B cell (primary cell): ENCODE data around the gene POLD1. TPM values are rescaled to one million over a fixed set of nuclear protein-coding genes. Genes with fewer than 3 reads are reported as not detected.
A peak's percentile ranks its signal among the peaks of the same experiment; 100 is the strongest.

Source experiments
- ATAC-seq: fragments of 200-7000 bp; cut with Tn5 transposase; one replicate; pipeline ENCODE4 v1.10.0; 2021; ENCODE audit warnings: low read depth, mild to moderate bottlenecking, moderate number of reproducible peaks, moderate library complexity
- CTCF ChIA-PET: fragments of 350-600 bp; sonication (Branson Sonifier 250); formaldehyde crosslinking; loops from one replicate; lab custom pipeline; 2021; ENCODE audit warnings: antibody characterized with exemption, inconsistent platforms; lab: Charles Lee
- POLR2A ChIA-PET: fragments of 350-600 bp; sonication (Branson Sonifier 250); formaldehyde crosslinking; loops from one replicate; lab custom pipeline; 2021; ENCODE audit warnings: antibody characterized with exemption; lab: Charles Lee
- DNase-seq: peaks from one replicate; pipeline ENCODE4 v3.0.0; 2013
- H2AFZ ChIP-seq: 2 replicates; pipeline ENCODE4 v1.6.1; 2012; ENCODE audit warnings: mild to moderate bottlenecking, low read depth, low read length; ENCODE audit not compliant: insufficient read depth, poor library complexity, severe bottlenecking
- H3K27ac ChIP-seq, 2 donors: 1 replicate in 1 of 2; 2 replicates in 1 of 2; pipeline ENCODE4 v1.5.1; 2012 to 2013; ENCODE audit warnings: low read length in 2 of 2, mild to moderate bottlenecking in 2 of 2, moderate library complexity in 1 of 2
- H3K27me3 ChIP-seq, 4 experiments: fragments of 200-600 bp in 1 of 4; sonication (generic) in 1 of 4; replicated peaks in 1 of 4; 1 replicate in 2 of 4; 2 replicates in 2 of 4; pipeline versions ENCODE4 v1.6.1 to v1.7.0; 2013 to 2016; ENCODE audit warnings: low read length in 3 of 4, mild to moderate bottlenecking in 2 of 4, mixed read lengths in 1 of 4, moderate library complexity in 1 of 4; ENCODE audit not compliant: insufficient read depth in 4 of 4, control insufficient read depth in 3 of 4; ENCODE audit errors: control extremely low read depth in 1 of 4
- H3K36me3 ChIP-seq, 2 experiments: replicated peaks in 1 of 2; 1 replicate in 1 of 2; 2 replicates in 1 of 2; pipeline versions ENCODE4 v1.6.1 to v1.7.1; 2013; ENCODE audit warnings: low read length in 1 of 2; ENCODE audit not compliant: insufficient read depth in 2 of 2, control insufficient read depth in 1 of 2; ENCODE audit errors: control extremely low read depth in 1 of 2, extremely low read depth in 1 of 2
- H3K4me1 ChIP-seq, 2 donors: fragments of 200-600 bp in 1 of 2; sonication (generic) in 1 of 2; 1 replicate in 1 of 2; 2 replicates in 1 of 2; pipeline versions ENCODE4 v1.5.1 to v1.6.1; 2013 to 2017; ENCODE audit warnings: low read length in 2 of 2; ENCODE audit not compliant: control insufficient read depth in 2 of 2, insufficient read depth in 2 of 2
- H3K4me2 ChIP-seq: replicated peaks from 2 replicates; pipeline ENCODE3; 2012; ENCODE audit warnings: mild to moderate bottlenecking, low read depth, low read length; ENCODE audit not compliant: poor library complexity, severe bottlenecking
- H3K4me3 ChIP-seq, 5 experiments: fragments of 200-600 bp in 1 of 5; sonication (generic) in 1 of 5; 1 replicate in 3 of 5; 2 replicates in 2 of 5; pipeline versions ENCODE4 v1.5.1 to v1.7.0; 2011 to 2016; ENCODE audit warnings: low read length in 4 of 5, mild to moderate bottlenecking in 4 of 5, low read depth in 2 of 5, control low read depth in 1 of 5, moderate library complexity in 1 of 5; ENCODE audit not compliant: insufficient read depth in 1 of 5; ENCODE audit errors: control extremely low read depth in 1 of 5, extremely low read depth in 1 of 5
- H3K79me2 ChIP-seq: fragments of 200-600 bp; sonication (generic); one replicate; pipeline ENCODE4 v1.6.0; 2016; ENCODE audit warnings: low read length; ENCODE audit not compliant: control insufficient read depth, insufficient read depth
- H3K9ac ChIP-seq: fragments of 200-600 bp; sonication (generic); 2 replicates; pipeline ENCODE4 v1.6.1; 2017; ENCODE audit warnings: mild to moderate bottlenecking, low read length, moderate library complexity
- H3K9me3 ChIP-seq, 3 donors: one replicate each; pipeline versions ENCODE4 v1.6.1 to v1.7.1; 2013; ENCODE audit warnings: low read length in 2 of 3; ENCODE audit not compliant: control insufficient read depth in 2 of 3, insufficient read depth in 1 of 3; ENCODE audit errors: control extremely low read depth in 1 of 3
- H4K20me1 ChIP-seq: 2 replicates; pipeline ENCODE4 v1.6.0; 2012; ENCODE audit warnings: mild to moderate bottlenecking, low read length; ENCODE audit not compliant: insufficient read depth, control insufficient read depth, poor library complexity, severe bottlenecking
- H3K27ac Mint-ChIP-seq: one replicate; pipeline ENCODE4 v1.8.0; 2021; ENCODE audit warnings: mixed read lengths
- H3K27me3 Mint-ChIP-seq: one replicate; pipeline ENCODE4 v1.8.0; 2021; ENCODE audit warnings: mixed read lengths
- H3K4me1 Mint-ChIP-seq: one replicate; pipeline ENCODE4 v1.8.0; 2021; ENCODE audit warnings: mixed read lengths
- H3K4me3 Mint-ChIP-seq: one replicate; pipeline ENCODE4 v1.8.0; 2021; ENCODE audit warnings: mixed read lengths
- H3K9me3 Mint-ChIP-seq: one replicate; pipeline ENCODE4 v1.8.0; 2022; ENCODE audit warnings: mixed read lengths; ENCODE audit not compliant: insufficient read depth
- CTCF ChIP-seq: fragments of 200-600 bp; IDR thresholded peaks from one replicate; pipeline ENCODE4 v1.8.0; 2022; ENCODE audit warnings: antibody characterized with exemption, mild to moderate bottlenecking
- EZH2 ChIP-seq: IDR thresholded peaks from 2 replicates; pipeline ENCODE4 v1.6.1; 2012; ENCODE audit warnings: borderline replicate concordance, low read depth, mild to moderate bottlenecking, moderate library complexity, low read length; ENCODE audit not compliant: insufficient read depth, poor library complexity, severe bottlenecking
- WGBS: methylation state at CpG from one replicate; pipeline ENCODE4 v1.1.5; 2013; ENCODE audit warnings: missing lambda C conversion rate; ENCODE audit not compliant: insufficient coverage; 5-methylcytosine and 5-hydroxymethylcytosine counted together
- intact Hi-C: fragments of 100-400 bp; cut with micrococcal nuclease; formaldehyde crosslinking; loops from one replicate; pipeline ENCODE4 v1.10.0; 2022
- polyA plus RNA-seq: library from polyadenylated mRNA; depleted of rRNA; stranded (reverse); fragments of >200 nt; gene quantifications from 2 replicates; pipeline ENCODE4 v1.2.3, GENCODE V29; 2012
- total RNA-seq, 2 donors: library from RNA; stranded (reverse); fragments of 120-200 nt in 1 of 2; gene quantifications; 1 replicate in 1 of 2; 2 replicates in 1 of 2; pipeline versions ENCODE4 v1.2.3 to v1.2.4, GENCODE V29; 2013 to 2022

POLD1 gene
- total and polyA plus RNA-seq, 2 donors (not counting 1 experiment from before 2014, with no cell fraction given), result 43.6 to 65.2 TPM

GRCh38 chr19:50423279-50424113 lies 39.3 kb downstream of the POLD1 start:
- Histone ChIP-seq H3K4me2 (peak overlapping the region; percentile 63), H3K9me3 (no peaks in the 10 kb centered on the region), H3K4me3 (no peak overlapping the region), H3K36me3 (peaks cover under 1 to 70% of the 10 kb centered on the region in 2 experiments), H3K4me1 (peaks cover 47 to 67% of the 10 kb centered on the region in 2 donors), H3K9ac (no peak overlapping the region), H3K79me2 (peaks cover 51% of the 10 kb centered on the region), H3K27me3 (no peaks in the 10 kb centered on the region), H4K20me1 (peaks cover 68% of the 10 kb centered on the region), H2AFZ (no peak overlapping the region), H3K27ac (peak overlapping the region in 1 of 2 donors; percentile 98)
- H3K9me3 Mint-ChIP-seq, result no peaks in the 10 kb centered on the region
- H3K4me1 Mint-ChIP-seq, result peaks cover 55% of the 10 kb centered on the region
- no peak for ATAC-seq
- CTCF ChIA-PET, result interaction anchor here (7.3 kb wide), 1 partner anchor 38 kb away, joined by 36 read pairs; no protein-coding TSS in a partner anchor
- WGBS, result over 99% methylated on average over 20 of the region's 22 CpGs
- no peak for TF ChIP-seq CTCF
- no peak for TF ChIP-seq EZH2
- intact Hi-C loops, result no loop called here
- no peak for DNase-seq
- POLR2A ChIA-PET, result no interaction called here
- H3K27ac Mint-ChIP-seq, result peak overlapping the region; percentile 94
- H3K27me3 Mint-ChIP-seq, result no peaks in the 10 kb centered on the region
- H3K4me3 Mint-ChIP-seq, result peak overlapping the region; percentile 15

- POLR2A ChIA-PET, result interaction anchor here (1.1 kb wide), 1 partner anchor 9 kb away, joined by 3 read pairs; no protein-coding TSS in a partner anchor
- ATAC-seq (no peak), DNase-seq (no peak)
- Histone ChIP-seq H3K9ac (no peak overlapping the region), H3K27ac (peak overlapping the region in 1 of 2 donors; percentile 48), H3K79me2 (peaks cover 30% of the 10 kb centered on the region), H4K20me1 (peaks cover 52% of the 10 kb centered on the region), H2AFZ (no peak overlapping the region), H3K4me3 (no peak overlapping the region), H3K4me2 (no peak overlapping the region), H3K36me3 (peaks cover 2 to 72% of the 10 kb centered on the region in 2 experiments), H3K9me3 (peaks cover 0 to 14% (median 0%) of the 10 kb centered on the region in 3 donors), H3K4me1 (peaks cover 62 to 81% of the 10 kb centered on the region in 2 donors), H3K27me3 (no peaks in the 10 kb centered on the region)
- Mint-ChIP-seq H3K9me3 (no peaks in the 10 kb centered on the region), H3K27ac (peak overlapping the region; percentile 50), H3K27me3 (no peaks in the 10 kb centered on the region), H3K4me1 (peaks cover 66% of the 10 kb centered on the region), H3K4me3 (no peak overlapping the region)
- CTCF ChIA-PET, result interaction anchor here (0.7 kb wide), 1 partner anchor 57 kb away, joined by 3 read pairs; no protein-coding TSS in a partner anchor
- WGBS, result 100% methylated on average over 2 of the region's 7 CpGs
- TF ChIP-seq CTCF (no peak), EZH2 (no peak)
- intact Hi-C loops, result no loop called here
Observed at GRCh38 chr19:50425581-50425980, 41.4 kb downstream of the POLD1 start.
